ENCODE measurements around the gene TTYH3. TPM values are rescaled to one million over a fixed set of nuclear protein-coding genes. Genes with fewer than 3 reads are reported as not detected.
"Not testable (repeated sequence)": the region's sequence is repeated elsewhere in the genome, so short reads cannot be mapped to it uniquely, and the experiment has no call there.

The TTYH3 gene
- total RNA-seq, 1 experiment from 2014 or later: 20.9 TPM

- no peaks in the 10 kb centered on the region for H3K36me3 Mint-ChIP-seq (ENCODE audit: insufficient read depth, unreplicated experiment)
- no peaks in the 10 kb centered on the region for H3K9me3 Mint-ChIP-seq (ENCODE audit: unreplicated experiment)
- H3K27me3 Mint-ChIP-seq (ENCODE audit: insufficient read depth, unreplicated experiment): peaks cover 11% of the 10 kb centered on the region
- no TSS peak for BruUV-seq (replicated peaks)
- DNase-seq (ENCODE audit: unreplicated experiment): no peak
- ChIA-PET POLR2A (no interaction called here), CTCF (interaction anchor here (0.6 to 1.1 kb wide), 2 partner anchors 21 to 68 kb away, joined by 3 read pairs; no protein-coding TSS in a partner anchor)
- H3K4me3 Mint-ChIP-seq (ENCODE audit: unreplicated experiment): no peak overlapping the region
- intact Hi-C loops (cut with micrococcal nuclease): no loop called here
- TF ChIP-seq CTCF (IDR thresholded peaks at IDR 0.05; ENCODE audit: unreplicated experiment): no peak
- H3K4me1 Mint-ChIP-seq (ENCODE audit: insufficient read depth, unreplicated experiment): peaks cover 5% of the 10 kb centered on the region
- no peak overlapping the region for H3K27ac Mint-ChIP-seq (ENCODE audit: low read depth, unreplicated experiment)
Measured at GRCh38 chr7:2689343-2689847, 57.6 kb downstream of the TTYH3 start.

DNA sequence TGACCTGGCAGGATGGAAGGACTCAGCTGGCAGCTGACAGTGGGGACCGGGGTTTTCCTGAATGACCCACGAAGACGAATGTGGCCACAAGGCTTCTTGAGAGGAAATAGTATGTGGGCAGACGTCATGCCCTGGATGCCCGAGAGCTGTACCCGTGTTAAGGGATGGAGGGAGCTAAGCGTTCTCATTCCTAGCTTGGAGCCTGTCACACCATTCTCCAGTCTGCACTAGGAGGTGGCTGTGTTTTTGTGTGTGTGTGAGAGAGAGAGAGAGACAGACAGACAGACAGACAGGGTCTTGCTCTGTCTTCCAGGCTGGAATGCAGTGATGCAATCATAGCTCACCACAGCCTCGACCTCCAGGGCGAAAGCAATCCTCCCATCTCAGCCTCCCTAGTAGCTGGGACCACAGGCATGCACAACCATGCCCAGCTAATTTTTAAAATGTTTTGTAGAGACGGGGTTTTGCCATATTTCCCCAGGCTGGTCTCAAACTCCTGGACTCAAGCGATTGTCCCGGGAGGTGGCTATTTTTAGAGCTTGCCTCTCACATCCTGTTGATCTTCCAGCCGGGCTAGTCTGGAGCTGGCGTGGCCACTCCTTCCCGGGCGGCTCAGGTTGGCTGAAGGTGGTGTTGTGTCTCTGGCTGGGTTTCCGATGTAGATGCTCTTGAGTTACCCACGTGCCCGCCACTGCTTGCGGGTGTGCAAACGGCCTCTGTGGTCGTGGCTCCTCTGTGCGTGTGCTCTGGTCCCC, 58.3 kb downstream of the TTYH3 start:
- BruUV-seq (replicated peaks): no TSS peak
- no peak overlapping the region for H3K4me3 Mint-ChIP-seq (ENCODE audit: unreplicated experiment)
- peaks cover 5% of the 10 kb centered on the region for H3K4me1 Mint-ChIP-seq (ENCODE audit: insufficient read depth, unreplicated experiment)
- ChIA-PET CTCF (interaction anchor here (0.5 to 1.1 kb wide), 8 partner anchors 9 to 255 kb away, joined by 3 to 7 read pairs (median 3); no protein-coding TSS in a partner anchor), POLR2A (no interaction called here)
- intact Hi-C loops (cut with micrococcal nuclease): no loop called here
- no peak overlapping the region for H3K27ac Mint-ChIP-seq (ENCODE audit: low read depth, unreplicated experiment)
- peaks cover 11% of the 10 kb centered on the region for H3K27me3 Mint-ChIP-seq (ENCODE audit: insufficient read depth, unreplicated experiment)
- no peaks in the 10 kb centered on the region for H3K36me3 Mint-ChIP-seq (ENCODE audit: insufficient read depth, unreplicated experiment)
- TF ChIP-seq CTCF (IDR thresholded peaks at IDR 0.05; ENCODE audit: unreplicated experiment): no peak
- DNase-seq (ENCODE audit: unreplicated experiment): no peak
- no peaks in the 10 kb centered on the region for H3K9me3 Mint-ChIP-seq (ENCODE audit: unreplicated experiment)

GRCh38 chr7:2691011-2691707, 59.4 kb downstream of the TTYH3 start:
- BruUV-seq (replicated peaks): no TSS peak
- no peak overlapping the region for H3K27ac Mint-ChIP-seq (ENCODE audit: low read depth, unreplicated experiment)

DNA sequence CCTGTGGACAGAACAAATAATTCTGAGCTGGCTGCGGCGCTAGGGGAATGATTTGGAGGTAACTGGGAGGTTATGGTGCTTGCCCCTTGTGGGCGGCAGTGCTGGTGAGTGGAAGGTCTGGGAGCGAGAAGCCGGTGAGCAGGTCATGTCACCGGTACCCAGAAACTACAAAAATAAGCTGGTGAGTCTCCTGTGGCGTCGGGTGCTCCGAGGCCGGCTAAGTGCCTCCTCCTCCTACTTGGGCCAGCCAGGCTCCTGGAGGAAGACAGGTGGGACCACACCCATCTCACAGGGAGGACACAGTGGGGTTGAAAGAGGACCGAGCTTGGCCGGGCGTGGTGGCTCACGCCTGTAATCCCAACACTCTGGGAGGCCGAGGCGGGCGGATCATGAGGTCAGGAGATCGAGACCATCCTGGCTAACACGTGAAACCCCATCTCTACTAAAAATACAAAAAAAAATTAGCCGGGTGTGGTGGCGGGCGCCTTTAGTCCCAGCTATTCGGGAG, 60.2 kb downstream of the TTYH3 start:
- H3K9me3 Mint-ChIP-seq (ENCODE audit: unreplicated experiment); DNase-seq (ENCODE audit: unreplicated experiment); BruUV-seq (replicated peaks); H3K4me3 Mint-ChIP-seq (ENCODE audit: unreplicated experiment); H3K36me3 Mint-ChIP-seq (ENCODE audit: insufficient read depth, unreplicated experiment); H3K27ac Mint-ChIP-seq (ENCODE audit: low read depth, unreplicated experiment); H3K4me1 Mint-ChIP-seq (ENCODE audit: insufficient read depth, unreplicated experiment); POLR2A ChIA-PET; intact Hi-C loops (cut with micrococcal nuclease): not testable (repeated sequence)
- peaks cover 11% of the 10 kb centered on the region for H3K27me3 Mint-ChIP-seq (ENCODE audit: insufficient read depth, unreplicated experiment)
- CTCF ChIA-PET: interaction anchor here (1.3 kb wide), 1 partner anchor 21 kb away, joined by 4 read pairs; no protein-coding TSS in a partner anchor

More at GRCh38 chr7:2691011-2691707, 59.4 kb downstream of the TTYH3 start:
- no peak for DNase-seq (ENCODE audit: unreplicated experiment)
- ChIA-PET POLR2A (no interaction called here), CTCF (interaction anchor here (0.6 to 1.3 kb wide), 3 partner anchors 11 to 26 kb away, joined by 3 to 4 read pairs (median 3); no protein-coding TSS in a partner anchor)
- TF ChIP-seq CTCF (IDR thresholded peaks at IDR 0.05; ENCODE audit: unreplicated experiment): no peak
- no peak overlapping the region for H3K4me3 Mint-ChIP-seq (ENCODE audit: unreplicated experiment)
- intact Hi-C loops (cut with micrococcal nuclease): no loop called here
- peaks cover 5% of the 10 kb centered on the region for H3K4me1 Mint-ChIP-seq (ENCODE audit: insufficient read depth, unreplicated experiment)
- H3K36me3 Mint-ChIP-seq (ENCODE audit: insufficient read depth, unreplicated experiment): no peaks in the 10 kb centered on the region
- H3K9me3 Mint-ChIP-seq (ENCODE audit: unreplicated experiment): no peaks in the 10 kb centered on the region
- peaks cover 11% of the 10 kb centered on the region for H3K27me3 Mint-ChIP-seq (ENCODE audit: insufficient read depth, unreplicated experiment)

Measured in MCF 10A (cell line).